OCI-LY3 (cell line): ENCODE data around the gene IFNGR1.

Experiments
- H2AFZ ChIP-seq: fragments of 200-600, 300-600 bp; shearing (Covaris generic); 2 replicates; pipeline ENCODE4 v1.6.0; 2014; ENCODE audit warnings: antibody characterized with exemption, low read depth, low read length
- H3K27ac ChIP-seq: fragments of 200-600, 300-600 bp; sonication (generic); 2 replicates; pipeline ENCODE4 v1.5.1; 2014; ENCODE audit warnings: mild to moderate bottlenecking, low read length, moderate library complexity, mixed read lengths
- H3K27me3 ChIP-seq: fragments of 200-600, 300-600 bp; sonication (generic); 2 replicates; pipeline ENCODE4 v1.6.1; 2014; ENCODE audit warnings: low read depth, low read length, mixed read lengths
- H3K36me3 ChIP-seq: fragments of 200-600, 300-600 bp; sonication (generic); replicated peaks from 2 replicates; pipeline ENCODE3; 2014; ENCODE audit warnings: low read depth, low read length, mixed read lengths
- H3K4me1 ChIP-seq: fragments of 300-600, 200-600 bp; sonication (generic); 2 replicates; pipeline ENCODE4 v1.6.1; 2014; ENCODE audit warnings: low read length, mixed read lengths
- H3K4me2 ChIP-seq: fragments of 200-600, 300-600 bp; sonication (generic); 2 replicates; pipeline ENCODE4 v1.6.1; 2014; ENCODE audit warnings: low read length, mixed read lengths
- H3K4me3 ChIP-seq: fragments of 300-600, 200-600 bp; sonication (generic); 2 replicates; pipeline ENCODE4 v1.5.1; 2014; ENCODE audit warnings: antibody characterized with exemption, mild to moderate bottlenecking, low read length, moderate library complexity
- H3K79me2 ChIP-seq: fragments of 300-600, 200-600 bp; shearing (Covaris generic); 2 replicates; pipeline ENCODE4 v1.6.1; 2014; ENCODE audit warnings: mild to moderate bottlenecking, low read length, mixed read lengths
- H3K9ac ChIP-seq: fragments of 300-600, 200-600 bp; shearing (Covaris generic); 2 replicates; pipeline ENCODE4 v1.6.0; 2014; ENCODE audit warnings: mild to moderate bottlenecking, low read length, moderate library complexity
- H3K9me3 ChIP-seq: fragments of 200-600, 300-600 bp; shearing (Covaris generic); 2 replicates; pipeline ENCODE4 v1.6.1; 2014; ENCODE audit warnings: low read length, mixed read lengths; ENCODE audit not compliant: insufficient read depth
- H4K20me1 ChIP-seq: fragments of 200-600, 300-600 bp; sonication (generic); 2 replicates; pipeline ENCODE4 v1.6.1; 2016; ENCODE audit warnings: low read length, mixed read lengths; ENCODE audit not compliant: insufficient read depth
- EZH2phosphoT487 ChIP-seq: fragments of 200-600 bp; shearing (Covaris generic); IDR thresholded peaks from 2 replicates; pipeline ENCODE4 v1.6.1; 2018; ENCODE audit warnings: antibody characterized with exemption, mixed run types, low read depth
- TF ChIP-seq, protein P1 (sequence below): fragments of 200-600, 300-600 bp; sonication (generic); IDR thresholded peaks from 2 replicates; pipeline ENCODE4 v1.5.1; 2014; ENCODE audit warnings: antibody characterized with exemption, low read length, low read depth

The IFNGR1 gene

DNA sequence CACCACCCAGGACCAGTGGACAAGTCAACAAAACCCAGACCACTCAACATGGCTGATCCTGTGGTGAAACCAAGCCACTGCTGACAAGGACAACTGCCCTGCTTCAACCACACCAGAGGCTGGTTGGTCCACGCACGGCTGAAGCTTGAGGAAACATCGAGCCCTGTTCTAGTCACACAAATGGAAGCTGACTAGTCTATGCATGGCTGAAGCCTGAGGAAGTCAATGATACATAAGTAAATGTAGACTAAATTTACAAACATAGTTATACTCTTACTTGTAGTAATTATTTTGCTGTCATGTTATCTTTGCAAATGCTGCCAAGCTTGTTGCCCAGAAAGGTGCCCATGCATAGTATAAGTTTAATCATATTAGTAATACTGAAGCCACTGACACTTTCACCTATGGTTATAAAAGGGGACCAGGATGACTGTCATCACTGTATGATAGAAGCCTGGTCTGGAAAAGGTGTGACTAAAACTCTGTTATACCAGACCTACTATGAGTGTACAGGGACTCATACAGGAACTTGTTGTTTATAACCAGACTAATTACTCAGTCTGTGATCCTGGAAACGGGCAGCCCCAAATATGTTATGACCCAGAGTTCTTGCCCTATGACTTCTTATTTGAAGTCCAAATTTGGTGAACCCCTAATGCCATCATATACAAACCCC lies 51.3 kb downstream of the IFNGR1 start:
- Histone ChIP-seq H3K4me2 (no peak overlapping the region), H3K27me3 (no peaks in the 10 kb centered on the region), H4K20me1 (no peaks in the 10 kb centered on the region), H3K4me3 (no peak overlapping the region), H3K9me3 (peaks cover 21% of the 10 kb centered on the region; the same call in 1 of the 2 replicates), H2AFZ (no peak overlapping the region), H3K4me1 (peaks cover 72% of the 10 kb centered on the region), H3K27ac (peak overlapping the region; percentile 49; the same call in 1 of the 2 replicates), H3K36me3 (peaks cover 2% of the 10 kb centered on the region), H3K9ac (no peak overlapping the region), H3K79me2 (no peaks in the 10 kb centered on the region)
- TF ChIP-seq, protein P1, sequence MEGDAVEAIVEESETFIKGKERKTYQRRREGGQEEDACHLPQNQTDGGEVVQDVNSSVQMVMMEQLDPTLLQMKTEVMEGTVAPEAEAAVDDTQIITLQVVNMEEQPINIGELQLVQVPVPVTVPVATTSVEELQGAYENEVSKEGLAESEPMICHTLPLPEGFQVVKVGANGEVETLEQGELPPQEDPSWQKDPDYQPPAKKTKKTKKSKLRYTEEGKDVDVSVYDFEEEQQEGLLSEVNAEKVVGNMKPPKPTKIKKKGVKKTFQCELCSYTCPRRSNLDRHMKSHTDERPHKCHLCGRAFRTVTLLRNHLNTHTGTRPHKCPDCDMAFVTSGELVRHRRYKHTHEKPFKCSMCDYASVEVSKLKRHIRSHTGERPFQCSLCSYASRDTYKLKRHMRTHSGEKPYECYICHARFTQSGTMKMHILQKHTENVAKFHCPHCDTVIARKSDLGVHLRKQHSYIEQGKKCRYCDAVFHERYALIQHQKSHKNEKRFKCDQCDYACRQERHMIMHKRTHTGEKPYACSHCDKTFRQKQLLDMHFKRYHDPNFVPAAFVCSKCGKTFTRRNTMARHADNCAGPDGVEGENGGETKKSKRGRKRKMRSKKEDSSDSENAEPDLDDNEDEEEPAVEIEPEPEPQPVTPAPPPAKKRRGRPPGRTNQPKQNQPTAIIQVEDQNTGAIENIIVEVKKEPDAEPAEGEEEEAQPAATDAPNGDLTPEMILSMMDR: no peak
- no peak for TF ChIP-seq EZH2phosphoT487

DNA sequence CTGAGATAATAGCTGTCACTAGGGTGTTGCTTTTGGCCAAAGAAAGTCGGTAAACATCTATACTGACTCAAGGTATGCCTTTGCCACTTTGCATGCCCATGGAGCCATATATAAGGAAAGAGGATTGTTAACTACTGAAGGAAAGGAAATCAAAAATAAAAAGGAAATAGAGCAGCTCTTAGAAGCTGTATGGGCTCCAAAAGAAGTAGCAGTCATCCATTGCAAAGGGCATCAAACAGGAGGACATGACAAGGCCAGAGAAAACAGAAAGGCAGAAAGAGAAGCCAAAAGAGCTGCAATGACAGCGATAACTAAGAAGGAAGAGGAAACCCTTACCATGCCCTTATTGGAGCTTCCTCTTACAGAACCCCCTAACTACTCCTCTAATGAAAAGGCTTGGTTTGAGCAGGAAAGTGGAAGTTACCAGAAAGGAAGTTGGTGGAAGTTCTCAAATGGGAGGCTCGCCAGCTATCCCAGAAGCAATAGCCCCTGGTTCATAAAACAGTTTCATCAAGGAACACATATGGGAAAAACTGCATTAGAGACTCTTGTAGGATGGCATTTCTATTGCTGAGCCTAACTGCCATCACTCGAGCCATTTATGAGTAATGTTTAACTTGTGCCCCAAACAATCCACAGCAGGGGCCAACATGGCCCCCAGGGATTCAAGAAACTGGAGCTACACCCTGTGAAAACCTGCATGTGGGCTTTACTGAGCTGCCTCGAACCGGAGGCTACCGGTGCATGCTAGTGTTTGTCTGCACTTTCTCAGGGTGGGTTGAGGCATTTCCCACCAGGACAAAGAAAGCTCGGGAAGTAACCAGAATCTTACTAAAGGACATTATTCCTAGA lies 52.7 kb downstream of the IFNGR1 start:
- Histone ChIP-seq H2AFZ (0 out of 2 replicates have a peak overlapping the region, but pooled peaks have one; percentile 54), H3K27ac (peak overlapping the region; percentile 86), H3K79me2 (no peaks in the 10 kb centered on the region), H3K36me3 (peaks cover 2% of the 10 kb centered on the region), H3K4me3 (no peak overlapping the region), H3K27me3 (no peaks in the 10 kb centered on the region), H3K9me3 (peaks cover 21% of the 10 kb centered on the region; the same call in 1 of the 2 replicates), H3K4me2 (peak overlapping the region; percentile 40), H3K9ac (peak overlapping the region; percentile 60), H4K20me1 (no peaks in the 10 kb centered on the region), H3K4me1 (peaks cover 59% of the 10 kb centered on the region)
- no peak for TF ChIP-seq EZH2phosphoT487
- TF ChIP-seq, protein P1: no peak

DNA sequence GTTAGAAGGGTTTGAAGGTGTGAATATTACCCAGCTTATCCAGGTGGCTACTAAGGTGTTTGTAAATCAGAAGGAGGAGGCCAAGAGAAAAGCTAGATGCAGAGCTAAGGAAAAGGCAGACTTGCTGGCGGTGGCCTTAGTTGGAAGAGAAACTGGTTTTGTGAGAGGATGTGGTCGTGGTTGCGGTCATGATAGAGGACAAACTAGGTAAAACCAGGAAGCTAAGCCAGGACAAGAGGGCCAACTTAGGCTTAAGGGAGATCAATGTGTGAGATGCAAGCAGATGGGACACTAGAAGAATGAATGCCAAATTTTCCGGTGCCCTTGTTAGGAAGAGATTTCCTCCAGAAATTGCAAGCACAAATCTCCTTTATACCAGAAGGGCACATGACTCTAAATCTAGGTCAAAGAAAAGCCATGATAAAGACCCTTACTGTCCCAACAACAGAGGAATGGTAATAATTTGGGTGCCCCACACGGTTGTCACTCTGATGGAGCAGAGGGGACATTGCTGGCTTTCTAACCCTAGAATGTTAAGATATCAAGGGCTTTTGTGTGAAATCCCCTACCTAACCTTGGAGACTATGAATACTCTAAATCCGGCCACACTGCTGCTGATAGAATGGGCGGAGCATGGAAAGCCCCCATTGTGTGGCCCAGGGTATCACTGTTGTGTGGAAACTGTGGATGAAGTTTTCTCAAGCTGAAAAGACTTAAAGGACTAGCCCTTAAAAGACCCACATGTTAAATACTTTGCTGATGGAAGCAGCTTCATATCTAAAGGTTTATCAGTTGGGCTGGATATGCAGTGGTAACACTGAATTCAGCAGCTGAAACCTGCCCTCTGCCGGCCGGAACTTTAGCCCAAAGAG lies 53.6 kb downstream of the IFNGR1 start:
- Histone ChIP-seq H3K9ac (peak overlapping the region; percentile 60), H4K20me1 (no peaks in the 10 kb centered on the region), H3K4me3 (peak overlapping the region; percentile 25; the same call in 1 of the 2 replicates), H3K4me1 (peaks cover 50% of the 10 kb centered on the region), H2AFZ (peak overlapping the region; percentile 62; the same call in 1 of the 2 replicates), H3K27ac (peak overlapping the region; percentile 86), H3K4me2 (peak overlapping the region; percentile 61), H3K27me3 (no peaks in the 10 kb centered on the region), H3K36me3 (peaks cover 2% of the 10 kb centered on the region), H3K79me2 (no peaks in the 10 kb centered on the region), H3K9me3 (peaks cover 21% of the 10 kb centered on the region; the same call in 1 of the 2 replicates)
- TF ChIP-seq, protein P1: peak; percentile 67
- TF ChIP-seq EZH2phosphoT487: no peak
